ENCODE results near the gene PLXNA1.

PLXNA1 gene

DNA sequence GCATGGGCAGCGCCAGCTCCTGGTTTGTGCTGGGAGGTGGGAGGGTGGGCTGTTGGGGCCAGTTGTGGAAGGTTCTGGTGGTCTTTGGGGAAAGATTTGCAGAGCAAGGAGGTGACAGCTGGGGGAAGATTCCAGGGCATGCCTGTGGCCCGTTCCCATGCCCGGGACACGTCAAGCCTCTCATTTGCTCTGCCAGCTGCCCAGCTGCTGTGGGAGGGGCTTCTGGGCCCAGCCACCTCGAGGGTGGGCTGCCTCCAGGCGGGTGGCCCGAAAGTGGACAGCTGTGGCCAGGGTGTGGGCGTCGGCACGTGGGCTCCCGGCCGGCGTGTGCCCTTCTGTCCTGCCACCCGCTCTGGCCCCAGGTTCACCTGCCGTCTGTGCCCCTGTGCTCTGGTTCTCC lies 17.2 kb downstream of the PLXNA1 start:
- no peak for DNase-seq (ENCODE audit: low read depth)
- no peak overlapping the region for H3K4me3 ChIP-seq (replicated peaks; ENCODE audit: low read depth, low read length)
- TF ChIP-seq, protein P1, sequence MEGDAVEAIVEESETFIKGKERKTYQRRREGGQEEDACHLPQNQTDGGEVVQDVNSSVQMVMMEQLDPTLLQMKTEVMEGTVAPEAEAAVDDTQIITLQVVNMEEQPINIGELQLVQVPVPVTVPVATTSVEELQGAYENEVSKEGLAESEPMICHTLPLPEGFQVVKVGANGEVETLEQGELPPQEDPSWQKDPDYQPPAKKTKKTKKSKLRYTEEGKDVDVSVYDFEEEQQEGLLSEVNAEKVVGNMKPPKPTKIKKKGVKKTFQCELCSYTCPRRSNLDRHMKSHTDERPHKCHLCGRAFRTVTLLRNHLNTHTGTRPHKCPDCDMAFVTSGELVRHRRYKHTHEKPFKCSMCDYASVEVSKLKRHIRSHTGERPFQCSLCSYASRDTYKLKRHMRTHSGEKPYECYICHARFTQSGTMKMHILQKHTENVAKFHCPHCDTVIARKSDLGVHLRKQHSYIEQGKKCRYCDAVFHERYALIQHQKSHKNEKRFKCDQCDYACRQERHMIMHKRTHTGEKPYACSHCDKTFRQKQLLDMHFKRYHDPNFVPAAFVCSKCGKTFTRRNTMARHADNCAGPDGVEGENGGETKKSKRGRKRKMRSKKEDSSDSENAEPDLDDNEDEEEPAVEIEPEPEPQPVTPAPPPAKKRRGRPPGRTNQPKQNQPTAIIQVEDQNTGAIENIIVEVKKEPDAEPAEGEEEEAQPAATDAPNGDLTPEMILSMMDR (IDR thresholded peaks at IDR 0.05; ENCODE audit: low read length, missing control alignments), result no peak

DNA sequence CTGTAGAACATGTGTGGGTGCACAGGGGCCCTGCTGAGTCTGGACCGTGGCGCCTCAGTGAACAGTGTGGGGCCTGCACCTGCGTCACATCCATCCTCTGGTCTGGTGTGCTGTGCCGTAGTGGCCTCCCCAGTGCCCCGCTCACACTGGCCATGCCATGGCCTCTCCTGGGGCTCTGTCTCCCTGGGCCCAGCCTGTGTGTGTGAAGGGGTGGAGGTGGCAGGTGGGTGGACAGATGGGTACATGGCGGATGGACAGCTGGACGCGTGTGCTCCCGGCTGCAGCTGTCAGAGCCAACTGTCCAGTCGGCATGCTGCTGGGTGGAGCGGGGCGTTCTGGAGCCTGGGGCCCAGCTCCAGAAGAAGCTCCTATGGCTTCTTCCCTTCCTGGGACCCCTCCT lies 17.8 kb downstream of the PLXNA1 start:
- TF ChIP-seq, protein P1 (IDR thresholded peaks at IDR 0.05; ENCODE audit: low read length, missing control alignments), result no peak
- no peak for DNase-seq (ENCODE audit: low read depth)
- no peak overlapping the region for H3K4me3 ChIP-seq (replicated peaks; ENCODE audit: low read depth, low read length)

DNA sequence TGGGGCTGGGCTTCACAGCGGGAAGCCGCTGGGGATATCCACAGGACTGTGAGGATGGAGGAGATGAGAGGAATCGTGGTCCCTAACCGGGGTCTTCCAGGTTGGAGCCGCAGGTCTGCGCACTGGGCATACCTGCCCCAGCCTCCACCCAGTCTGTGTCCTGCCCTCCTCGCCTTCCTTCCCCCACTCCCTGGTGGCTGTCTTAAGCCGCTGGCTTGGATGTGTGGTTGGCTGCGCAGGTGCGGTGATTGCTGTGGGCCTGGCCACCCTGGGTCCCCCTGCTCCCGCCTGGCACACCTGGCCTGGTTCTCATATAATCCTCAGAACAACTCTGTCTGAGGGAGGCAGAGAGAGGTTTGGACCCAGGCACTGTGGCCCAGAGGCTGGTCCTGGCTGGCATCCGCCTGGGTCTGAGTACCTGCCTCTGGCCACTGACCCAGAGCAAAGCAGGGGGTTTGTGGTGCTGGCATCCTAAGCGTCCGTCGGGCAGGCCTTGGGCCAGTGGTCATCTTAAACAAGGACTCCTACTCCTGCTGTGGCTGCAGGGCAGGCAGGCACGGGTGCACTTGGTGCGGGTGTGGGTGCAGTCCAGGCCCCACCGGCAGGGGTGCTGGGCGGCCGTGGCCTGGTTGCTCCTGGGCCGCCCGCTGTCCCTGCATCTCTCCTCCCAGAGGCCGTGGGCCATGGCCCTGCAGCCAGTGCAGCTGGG lies 18.7 kb downstream of the PLXNA1 start:
- DNase-seq (ENCODE audit: low read depth), result no peak
- TF ChIP-seq, protein P1 (IDR thresholded peaks at IDR 0.05; ENCODE audit: low read length, missing control alignments), result no peak
- no peak overlapping the region for H3K4me3 ChIP-seq (replicated peaks; ENCODE audit: low read depth, low read length)

DNA sequence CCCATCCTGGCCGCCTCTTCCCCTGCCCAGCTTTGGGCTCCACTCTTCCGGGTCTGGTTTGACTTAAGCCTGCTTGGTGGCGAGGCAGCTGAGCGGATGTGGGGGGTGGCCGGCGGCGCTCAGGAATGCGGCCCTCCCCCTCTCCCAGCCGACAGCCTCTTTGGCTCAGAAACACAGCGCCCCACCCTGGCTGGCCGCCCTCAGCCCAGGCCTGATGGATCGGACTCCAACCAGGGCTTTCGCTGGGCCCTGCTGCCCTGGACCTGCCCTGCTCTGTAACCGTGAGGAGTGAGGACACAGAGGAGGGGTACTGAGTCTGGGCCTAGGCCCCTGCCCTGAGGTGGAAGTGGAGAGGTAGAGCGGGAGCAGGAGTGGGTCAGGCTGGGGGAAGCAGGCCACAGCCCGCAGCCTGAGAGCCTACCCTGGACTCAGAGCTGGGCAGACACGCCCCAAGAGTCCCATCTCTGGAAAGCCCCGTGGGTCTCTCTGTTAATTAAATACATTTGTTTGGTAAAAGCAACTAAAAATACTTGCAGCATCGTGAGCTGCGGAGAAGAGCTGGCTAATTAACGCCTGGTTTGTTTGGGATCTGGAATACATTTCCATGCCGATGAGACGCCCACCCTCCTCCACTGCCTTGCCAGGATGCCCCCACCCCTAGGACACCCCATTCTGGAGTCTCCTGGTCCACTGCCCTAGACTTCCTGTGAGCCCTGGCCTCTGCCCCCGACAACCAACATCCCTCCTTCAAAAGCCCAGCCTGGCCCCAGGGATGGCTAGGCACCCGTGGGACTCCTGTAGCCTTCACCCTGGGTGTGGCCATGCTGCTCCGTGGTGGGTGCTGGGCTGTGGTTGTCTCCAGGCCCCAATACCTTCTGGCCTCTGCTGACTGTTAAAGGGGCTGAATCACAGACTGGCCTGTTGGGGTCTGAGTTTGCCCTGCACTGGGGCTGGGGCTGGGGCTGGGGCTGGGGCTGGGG lies 19.6 kb downstream of the PLXNA1 start:
- peak; percentile 92 for DNase-seq (ENCODE audit: low read depth)
- no peak overlapping the region for H3K4me3 ChIP-seq (replicated peaks; ENCODE audit: low read depth, low read length)

DNA sequence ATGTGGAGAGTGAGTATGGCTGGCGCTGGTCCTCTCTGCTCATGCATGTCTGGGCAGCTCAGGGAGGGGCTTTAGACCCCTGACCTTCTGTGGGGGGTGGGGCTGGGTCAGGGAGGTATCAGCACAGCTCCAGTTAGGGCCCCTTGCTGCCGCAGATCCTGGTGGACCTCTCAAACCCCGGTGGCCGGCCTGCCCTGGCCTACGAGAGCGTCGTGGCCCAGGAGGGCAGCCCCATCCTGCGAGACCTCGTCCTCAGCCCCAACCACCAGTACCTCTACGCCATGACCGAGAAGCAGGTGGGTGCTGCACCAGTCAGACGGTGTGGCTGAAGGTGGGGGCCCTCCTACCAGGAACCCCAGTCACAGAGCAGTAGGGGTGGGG lies 20.2 kb downstream of the PLXNA1 start:
- TF ChIP-seq, protein P1 (IDR thresholded peaks at IDR 0.05; ENCODE audit: low read length, missing control alignments), result no peak
- H3K4me3 ChIP-seq (replicated peaks; ENCODE audit: low read depth, low read length), result no peak overlapping the region
- DNase-seq (ENCODE audit: low read depth), result no peak

More for the DNA sequence above, 19.6 kb downstream of the PLXNA1 start:
- TF ChIP-seq, protein P1 (IDR thresholded peaks at IDR 0.05; ENCODE audit: low read length, missing control alignments), result peak; percentile 52

DNA sequence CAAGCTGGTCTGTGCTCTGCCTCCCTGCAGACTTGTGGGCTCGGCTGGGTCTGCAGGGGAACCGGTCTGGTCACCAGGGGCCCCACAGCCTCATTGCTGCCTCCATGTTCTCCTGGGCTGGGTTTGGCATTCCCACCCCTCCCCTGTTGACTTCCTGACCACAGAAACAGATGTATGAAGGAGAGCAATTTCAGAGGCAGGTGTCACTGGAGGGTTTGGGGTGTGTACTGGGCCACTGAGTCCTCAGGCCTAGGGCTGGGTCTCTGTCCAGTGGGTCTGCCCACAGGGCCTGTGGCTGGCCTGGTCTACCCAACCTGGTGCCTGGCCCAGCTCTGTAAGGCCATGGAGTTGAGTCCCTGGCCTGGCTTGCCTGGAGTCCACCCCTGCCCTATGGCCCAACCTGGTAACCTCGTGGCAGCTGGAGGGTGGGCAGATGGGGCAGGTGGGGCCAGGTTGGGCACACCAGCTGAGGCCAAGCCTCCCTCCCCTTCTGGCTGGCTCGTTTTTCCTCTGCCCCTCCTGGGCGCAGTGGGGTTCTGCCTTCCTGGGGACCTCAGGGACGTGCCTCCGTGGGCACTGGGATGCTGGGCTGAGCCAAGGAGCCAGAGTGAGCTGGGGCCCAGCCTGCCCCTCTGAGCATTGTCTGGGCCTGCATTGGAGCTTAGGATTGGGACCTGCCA lies 20.8 kb downstream of the PLXNA1 start:
- H3K4me3 ChIP-seq (replicated peaks; ENCODE audit: low read depth, low read length), result no peak overlapping the region
- TF ChIP-seq, protein P1 (IDR thresholded peaks at IDR 0.05; ENCODE audit: low read length, missing control alignments), result no peak

More for the DNA sequence above, 20.8 kb downstream of the PLXNA1 start:
- no peak for DNase-seq (ENCODE audit: low read depth)

Data from fibroblast of pulmonary artery (primary cell).